GM12801 (cell line): ENCODE measurements around the gene LRBA.

Experiments
- TF ChIP-seq, protein P1 (sequence below): IDR thresholded peaks from one replicate; pipeline ENCODE4 v1.5.1; 2011; ENCODE audit warnings: control low read depth; ENCODE audit not compliant: insufficient read length; ENCODE audit errors: extremely low read depth

Gene LRBA

GRCh38 chr4:150768497-150768896, 246.6 kb downstream of the LRBA start:
- TF ChIP-seq, protein P1, sequence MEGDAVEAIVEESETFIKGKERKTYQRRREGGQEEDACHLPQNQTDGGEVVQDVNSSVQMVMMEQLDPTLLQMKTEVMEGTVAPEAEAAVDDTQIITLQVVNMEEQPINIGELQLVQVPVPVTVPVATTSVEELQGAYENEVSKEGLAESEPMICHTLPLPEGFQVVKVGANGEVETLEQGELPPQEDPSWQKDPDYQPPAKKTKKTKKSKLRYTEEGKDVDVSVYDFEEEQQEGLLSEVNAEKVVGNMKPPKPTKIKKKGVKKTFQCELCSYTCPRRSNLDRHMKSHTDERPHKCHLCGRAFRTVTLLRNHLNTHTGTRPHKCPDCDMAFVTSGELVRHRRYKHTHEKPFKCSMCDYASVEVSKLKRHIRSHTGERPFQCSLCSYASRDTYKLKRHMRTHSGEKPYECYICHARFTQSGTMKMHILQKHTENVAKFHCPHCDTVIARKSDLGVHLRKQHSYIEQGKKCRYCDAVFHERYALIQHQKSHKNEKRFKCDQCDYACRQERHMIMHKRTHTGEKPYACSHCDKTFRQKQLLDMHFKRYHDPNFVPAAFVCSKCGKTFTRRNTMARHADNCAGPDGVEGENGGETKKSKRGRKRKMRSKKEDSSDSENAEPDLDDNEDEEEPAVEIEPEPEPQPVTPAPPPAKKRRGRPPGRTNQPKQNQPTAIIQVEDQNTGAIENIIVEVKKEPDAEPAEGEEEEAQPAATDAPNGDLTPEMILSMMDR, result no peak

DNA sequence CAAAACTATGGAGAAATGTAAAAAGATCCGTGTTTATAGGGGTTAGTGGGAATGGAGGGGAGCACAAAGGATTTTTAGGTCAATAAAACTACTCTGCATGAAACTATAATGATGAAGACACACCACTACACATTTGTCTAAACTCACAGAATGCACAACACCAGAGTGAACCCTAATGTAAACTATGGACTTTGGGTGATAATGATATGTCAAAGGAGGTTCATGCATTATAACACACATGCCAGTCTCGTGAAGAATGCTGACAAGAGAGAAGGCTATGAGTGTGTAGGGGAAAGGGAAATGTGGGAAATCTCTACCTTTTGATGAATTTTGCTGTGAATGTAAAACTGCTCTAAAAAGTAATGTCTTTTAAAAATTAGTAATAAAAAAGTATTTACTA, 249.9 kb downstream of the LRBA start:
- TF ChIP-seq, protein P1, result no peak

DNA sequence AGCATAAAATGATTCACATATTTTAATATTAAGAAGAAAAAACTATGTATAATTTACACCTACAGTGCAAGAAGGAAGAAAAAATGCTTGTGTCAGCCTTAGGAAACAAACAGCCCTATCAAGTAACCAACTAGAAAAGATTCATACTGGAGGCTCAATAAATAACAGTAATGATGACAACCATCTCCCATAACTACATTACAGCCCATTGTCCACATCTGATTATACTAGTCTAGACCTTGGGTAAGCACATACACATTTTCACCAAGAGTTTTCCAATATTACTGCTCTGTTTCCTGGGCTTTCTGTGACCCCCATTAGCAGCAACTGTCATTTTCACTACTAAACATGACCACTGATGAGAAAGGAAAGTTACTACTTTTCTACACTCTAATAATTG, 263.4 kb downstream of the LRBA start:
- TF ChIP-seq, protein P1, result no peak

- TF ChIP-seq, protein P1, result no peak
These were observed 264.3 kb downstream of the LRBA start for GRCh38 chr4:150750824-150751223.

- TF ChIP-seq, protein P1, result no peak
These were observed 268.9 kb downstream of the LRBA start for GRCh38 chr4:150746156-150746555.

GRCh38 chr4:150744570-150744969, 270.5 kb downstream of the LRBA start:
- TF ChIP-seq, protein P1, result no peak

- TF ChIP-seq, protein P1, result no peak
These were observed 271.3 kb downstream of the LRBA start for GRCh38 chr4:150743564-150744342.
